ENCODE results near the gene MSI2. TPM values are rescaled to one million over a fixed set of nuclear protein-coding genes. Genes with fewer than 3 reads are reported as not detected.

The MSI2 gene
- total and polyA plus RNA-seq, 9 of the 15 experiments (the other 6 are each of a cell fraction or from before 2014, with no cell fraction given): 4.6 to 61.8 (median 42.4) TPM

DNA sequence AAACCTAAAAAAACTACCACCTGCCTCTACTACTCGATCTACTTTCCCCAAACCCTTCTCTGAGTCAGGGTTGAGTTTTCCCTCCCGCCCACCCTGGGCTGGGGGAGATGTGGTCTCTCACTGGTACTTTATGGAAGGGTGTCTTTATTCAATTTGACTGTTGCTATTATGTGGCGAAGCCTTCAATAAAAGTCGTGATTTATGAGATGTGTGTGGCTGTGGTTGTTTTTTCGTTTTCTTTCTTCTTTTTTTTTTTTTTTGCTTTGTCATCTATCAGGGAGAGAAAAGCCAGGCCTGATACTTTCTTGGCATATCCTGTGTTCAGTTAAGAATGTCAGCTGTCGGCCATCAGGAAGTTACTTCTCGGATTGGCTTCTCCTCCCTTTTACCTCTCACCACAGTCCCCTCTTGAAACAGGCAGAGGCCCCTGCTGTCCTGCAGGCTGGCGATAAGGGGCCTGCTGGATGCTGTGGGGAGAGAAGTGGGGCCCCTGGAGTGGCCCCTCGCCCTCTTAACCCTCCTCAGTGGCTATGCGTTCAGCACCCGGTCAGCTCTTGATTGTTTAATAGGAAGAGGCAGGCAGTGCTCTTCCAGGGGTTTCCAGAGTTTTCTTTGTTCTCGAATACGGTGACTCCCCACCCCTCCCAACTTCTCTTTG lies 123.0 kb downstream of the MSI2 start (continued):
- TF ChIP-seq MBD1 (CRISPR knock-in tag; IDR thresholded peaks at IDR 0.05) (no peak), HEY1 (CRISPR knock-in tag; IDR thresholded peaks at IDR 0.05; ENCODE audit: borderline replicate concordance) (no peak), TEAD1 (CRISPR knock-in tag; IDR thresholded peaks at IDR 0.05) (peak; percentile 25 to 73; a peak in 2 of 4 replicates), PREB (CRISPR knock-in tag; IDR thresholded peaks at IDR 0.05) (no peak), ZNF644 (tag; IDR thresholded peaks at IDR 0.05; ENCODE audit: low read depth) (no peak), CC2D1A (IDR thresholded peaks at IDR 0.05) (peak; percentile 90; the same call in 1 of the 2 replicates), SETDB1 (IDR thresholded peaks at IDR 0.05; ENCODE audit: low read length) (no peak), ZNF507 (tag; conservative IDR thresholded peaks at IDR 0.05) (no peak), ZNF197 (CRISPR knock-in tag; IDR thresholded peaks at IDR 0.05; ENCODE audit: low read depth) (no peak), POLR2AphosphoS5 (IDR thresholded peaks at IDR 0.05; ENCODE audit: control insufficient read depth, insufficient read depth, low read depth, low read length) (peak; percentile 92), SMC3 (conservative IDR thresholded peaks at IDR 0.05; ENCODE audit: insufficient read depth, low read depth, low read length) (no peak), SPI1 (IDR thresholded peaks at IDR 0.05; ENCODE audit: borderline replicate concordance, low read depth, low read length) (0 out of 2 replicates have a peak, but pooled peaks have one; percentile 1), KLF16 (IDR thresholded peaks at IDR 0.05) (peak; percentile 96), MAFF (IDR thresholded peaks at IDR 0.05; ENCODE audit: low read length) (peak; percentile 90), FOXJ2 (tag; IDR thresholded peaks at IDR 0.05) (no peak), BMI1 (IDR thresholded peaks at IDR 0.05; ENCODE audit: low read length) (no peak), ZNF212 (CRISPR knock-in tag; IDR thresholded peaks at IDR 0.05) (no peak), CREB5 (CRISPR knock-in tag; IDR thresholded peaks at IDR 0.05) (no peak), NFE2 (IDR thresholded peaks at IDR 0.05; ENCODE audit: low read depth) (peak; percentile 96), IFI16 (CRISPR knock-in tag; IDR thresholded peaks at IDR 0.05) (no peak), ARID2 (IDR thresholded peaks at IDR 0.05) (no peak)
- TF ChIP-seq, protein P1, sequence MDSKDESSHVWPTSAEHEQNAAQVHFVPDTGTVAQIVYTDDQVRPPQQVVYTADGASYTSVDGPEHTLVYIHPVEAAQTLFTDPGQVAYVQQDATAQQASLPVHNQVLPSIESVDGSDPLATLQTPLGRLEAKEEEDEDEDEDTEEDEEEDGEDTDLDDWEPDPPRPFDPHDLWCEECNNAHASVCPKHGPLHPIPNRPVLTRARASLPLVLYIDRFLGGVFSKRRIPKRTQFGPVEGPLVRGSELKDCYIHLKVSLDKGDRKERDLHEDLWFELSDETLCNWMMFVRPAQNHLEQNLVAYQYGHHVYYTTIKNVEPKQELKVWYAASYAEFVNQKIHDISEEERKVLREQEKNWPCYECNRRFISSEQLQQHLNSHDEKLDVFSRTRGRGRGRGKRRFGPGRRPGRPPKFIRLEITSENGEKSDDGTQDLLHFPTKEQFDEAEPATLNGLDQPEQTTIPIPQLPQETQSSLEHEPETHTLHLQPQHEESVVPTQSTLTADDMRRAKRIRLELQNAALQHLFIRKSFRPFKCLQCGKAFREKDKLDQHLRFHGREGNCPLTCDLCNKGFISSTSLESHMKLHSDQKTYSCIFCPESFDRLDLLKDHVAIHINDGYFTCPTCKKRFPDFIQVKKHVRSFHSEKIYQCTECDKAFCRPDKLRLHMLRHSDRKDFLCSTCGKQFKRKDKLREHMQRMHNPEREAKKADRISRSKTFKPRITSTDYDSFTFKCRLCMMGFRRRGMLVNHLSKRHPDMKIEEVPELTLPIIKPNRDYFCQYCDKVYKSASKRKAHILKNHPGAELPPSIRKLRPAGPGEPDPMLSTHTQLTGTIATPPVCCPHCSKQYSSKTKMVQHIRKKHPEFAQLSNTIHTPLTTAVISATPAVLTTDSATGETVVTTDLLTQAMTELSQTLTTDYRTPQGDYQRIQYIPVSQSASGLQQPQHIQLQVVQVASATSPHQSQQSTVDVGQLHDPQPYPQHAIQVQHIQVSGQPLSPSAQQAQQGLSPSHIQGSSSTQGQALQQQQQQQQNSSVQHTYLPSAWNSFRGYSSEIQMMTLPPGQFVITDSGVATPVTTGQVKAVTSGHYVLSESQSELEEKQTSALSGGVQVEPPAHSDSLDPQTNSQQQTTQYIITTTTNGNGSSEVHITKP (IDR thresholded peaks at IDR 0.05; ENCODE audit: partially characterized antibody): peak; percentile 81

All from K562 (cell line).